Cardiac muscle cell (in vitro differentiated cells and primary cell): ENCODE results near the gene DIPK2A. TPM values are rescaled to one million over a fixed set of nuclear protein-coding genes. Genes with fewer than 3 reads are reported as not detected.

Experiments
- DNase-seq, 2 donors: peaks; one replicate each; pipeline versions ENCODE4 v3.0.0 to v3.0.0-alpha.2; 2010 to 2017; ENCODE audit warnings: low read depth in 1 of 2, low spot score in 1 of 2
- H3K27ac ChIP-seq: fragments of 200-600 bp; sonication (generic); 2 replicates; pipeline ENCODE4 v1.5.1; 2016
- H3K27me3 ChIP-seq: fragments of 200-600 bp; sonication (generic); 2 replicates; pipeline ENCODE4 v1.6.0; 2016; ENCODE audit warnings: control low read depth
- H3K36me3 ChIP-seq: fragments of 200-600 bp; sonication (generic); 2 replicates; pipeline ENCODE4 v1.5.1; 2016; ENCODE audit warnings: control low read depth
- H3K4me1 ChIP-seq: fragments of 200-600 bp; sonication (generic); 2 replicates; pipeline ENCODE4 v1.8.1; 2017; ENCODE audit warnings: low read depth, mild to moderate bottlenecking, mixed run types
- H3K4me3 ChIP-seq: fragments of 200-600 bp; sonication (generic); 2 replicates; pipeline ENCODE4 v1.5.1; 2016; ENCODE audit warnings: mild to moderate bottlenecking
- H3K9me3 ChIP-seq: fragments of 200-600 bp; sonication (generic); 2 replicates; pipeline ENCODE4 v1.5.1; 2017; ENCODE audit warnings: low read depth, mild to moderate bottlenecking, control low read depth
- CTCF ChIP-seq: IDR thresholded peaks from 2 replicates; pipeline ENCODE4 v1.5.1; 2012; ENCODE audit warnings: low read depth, mild to moderate bottlenecking, low read length
- polyA plus RNA-seq: library from polyadenylated mRNA; unstranded; fragments of >200 nt; fragmentation: Nextera tagmentation; extraction: Ambion mirVana; gene quantifications from 2 replicates; pipeline ENCODE4 v1.2.1, GENCODE V29; 2016
- total RNA-seq: library from RNA; depleted of rRNA; stranded (reverse); fragments of >200 nt; gene quantifications from 2 replicates; pipeline ENCODE4 v1.2.3, GENCODE V29; 2016

Gene DIPK2A
- total and polyA plus RNA-seq, 2 experiments from 2014 or later, result 21.1 to 42.7 TPM

DNA sequence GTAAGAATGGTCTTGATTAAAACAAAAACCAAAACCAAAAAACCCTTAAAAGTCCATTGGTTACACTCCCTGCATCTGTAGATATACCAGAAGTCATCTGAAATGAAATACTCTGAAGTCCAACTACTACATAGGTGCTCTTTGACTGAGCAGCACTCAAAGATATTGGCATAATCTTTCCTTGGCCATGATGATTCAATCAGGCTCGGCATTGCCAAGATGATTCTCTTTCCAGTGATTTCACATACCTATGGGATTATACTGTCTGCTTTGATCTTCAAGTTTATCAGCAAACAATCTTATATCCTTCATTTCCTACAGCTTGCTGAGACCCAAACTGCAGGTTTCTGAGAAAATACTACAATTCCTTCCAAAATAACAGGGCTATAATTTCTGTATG lies 35.9 kb upstream of the DIPK2A start:
- DNase-seq, result no peak
- H3K27me3 ChIP-seq, result no peaks in the 10 kb centered on the region
- H3K27ac ChIP-seq, result no peak overlapping the region

GRCh38 chr3:143950810-143951209 lies 20.8 kb upstream of the DIPK2A start:
- no peak for DNase-seq
- no peak overlapping the region for H3K4me3 ChIP-seq
- no peaks in the 10 kb centered on the region for H3K4me1 ChIP-seq
- no peaks in the 10 kb centered on the region for H3K36me3 ChIP-seq
- H3K27me3 ChIP-seq, result no peaks in the 10 kb centered on the region
- H3K9me3 ChIP-seq, result no peaks in the 10 kb centered on the region
- TF ChIP-seq CTCF, result no peak
- H3K27ac ChIP-seq, result no peak overlapping the region

More for the DNA sequence above, 35.9 kb upstream of the DIPK2A start:
- Histone ChIP-seq H3K9me3 (no peaks in the 10 kb centered on the region), H3K4me1 (no peaks in the 10 kb centered on the region), H3K4me3 (no peak overlapping the region), H3K36me3 (no peaks in the 10 kb centered on the region)
- no peak for TF ChIP-seq CTCF

GRCh38 chr3:143951351-143951971 lies 20.2 kb upstream of the DIPK2A start:
- DNase-seq, result peak; percentile 46 to 72
- H3K9me3 ChIP-seq, result no peaks in the 10 kb centered on the region
- H3K4me3 ChIP-seq, result no peak overlapping the region
- no peaks in the 10 kb centered on the region for H3K36me3 ChIP-seq
- H3K27me3 ChIP-seq, result no peaks in the 10 kb centered on the region
- no peak overlapping the region for H3K27ac ChIP-seq
- TF ChIP-seq CTCF, result peak; percentile 79
- H3K4me1 ChIP-seq, result no peaks in the 10 kb centered on the region

- Histone ChIP-seq H3K9me3 (no peaks in the 10 kb centered on the region), H3K27ac (no peak overlapping the region), H3K27me3 (no peaks in the 10 kb centered on the region), H3K4me1 (no peaks in the 10 kb centered on the region), H3K36me3 (no peaks in the 10 kb centered on the region), H3K4me3 (no peak overlapping the region)
- DNase-seq, result no peak
- TF ChIP-seq CTCF, result no peak
Measured at GRCh38 chr3:143952569-143953072, 19.0 kb upstream of the DIPK2A start.

DNA sequence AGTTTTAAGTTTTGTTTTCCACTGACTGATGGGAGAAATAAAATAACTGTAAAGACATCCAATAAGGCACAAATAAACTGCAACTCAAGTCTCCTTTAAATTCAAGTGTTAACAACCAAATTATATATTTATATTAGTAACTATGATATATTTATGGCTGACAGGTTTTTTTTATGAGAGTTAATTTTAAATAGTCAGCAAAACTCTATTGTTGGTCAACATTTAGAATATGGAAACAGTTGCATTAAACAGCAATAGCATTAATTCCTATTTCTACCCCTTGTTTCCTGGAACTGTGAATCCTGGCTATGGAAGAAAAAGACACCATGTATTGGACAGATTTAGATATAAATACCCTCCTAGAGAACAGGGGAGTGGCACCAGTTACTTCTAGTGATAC lies 16.5 kb upstream of the DIPK2A start:
- no peak overlapping the region for H3K27ac ChIP-seq

More for the DNA sequence above, 16.5 kb upstream of the DIPK2A start:
- DNase-seq, result no peak
- Histone ChIP-seq H3K36me3 (no peaks in the 10 kb centered on the region), H3K4me3 (no peak overlapping the region), H3K4me1 (no peaks in the 10 kb centered on the region), H3K9me3 (no peaks in the 10 kb centered on the region), H3K27me3 (no peaks in the 10 kb centered on the region)
- TF ChIP-seq CTCF, result no peak
